Astrocyte of the cerebellum (primary cell): ENCODE data around the gene SOX5.

Source experiments
- DNase-seq: peaks from one replicate; pipeline ENCODE4 v3.0.0-alpha.2; 2011; ENCODE audit warnings: low read depth
- H3K4me3 ChIP-seq: 2 replicates; pipeline ENCODE4 v1.5.1; 2011; ENCODE audit warnings: mild to moderate bottlenecking, low read depth, low read length, moderate library complexity
- in situ Hi-C: cut with HindIII; loops from 2 replicates; pipeline ENCODE4 v1.10.0; 2017; ENCODE audit warnings: low sequenced_read_pairs
- TF ChIP-seq, protein P1 (sequence below): IDR thresholded peaks from 2 replicates; pipeline ENCODE4 v1.5.1; 2012; ENCODE audit warnings: low read length, low read depth, moderate library complexity, mild to moderate bottlenecking; ENCODE audit errors: missing control alignments

The SOX5 gene

DNA sequence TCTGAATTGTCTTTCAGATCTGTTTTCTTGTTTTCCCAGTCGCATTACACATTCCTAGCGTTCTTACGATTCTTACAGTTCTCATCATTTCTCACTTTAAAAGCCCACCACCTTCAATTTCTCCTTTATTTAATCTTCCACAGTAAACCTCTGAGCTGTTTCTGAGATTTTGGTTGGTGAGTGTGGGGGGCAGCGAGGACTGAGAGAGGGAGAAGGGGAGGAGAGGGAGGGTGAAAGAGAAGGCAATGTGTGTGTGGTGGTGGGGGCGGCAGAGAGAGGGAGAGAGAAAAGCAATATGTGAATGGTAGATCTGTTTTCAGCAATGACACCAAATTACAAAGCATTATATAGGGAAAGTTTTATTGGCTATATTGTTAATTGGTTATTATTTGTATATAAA is 282.6 kb downstream of the SOX5 start:
- no peak overlapping the region for H3K4me3 ChIP-seq
- TF ChIP-seq, protein P1, sequence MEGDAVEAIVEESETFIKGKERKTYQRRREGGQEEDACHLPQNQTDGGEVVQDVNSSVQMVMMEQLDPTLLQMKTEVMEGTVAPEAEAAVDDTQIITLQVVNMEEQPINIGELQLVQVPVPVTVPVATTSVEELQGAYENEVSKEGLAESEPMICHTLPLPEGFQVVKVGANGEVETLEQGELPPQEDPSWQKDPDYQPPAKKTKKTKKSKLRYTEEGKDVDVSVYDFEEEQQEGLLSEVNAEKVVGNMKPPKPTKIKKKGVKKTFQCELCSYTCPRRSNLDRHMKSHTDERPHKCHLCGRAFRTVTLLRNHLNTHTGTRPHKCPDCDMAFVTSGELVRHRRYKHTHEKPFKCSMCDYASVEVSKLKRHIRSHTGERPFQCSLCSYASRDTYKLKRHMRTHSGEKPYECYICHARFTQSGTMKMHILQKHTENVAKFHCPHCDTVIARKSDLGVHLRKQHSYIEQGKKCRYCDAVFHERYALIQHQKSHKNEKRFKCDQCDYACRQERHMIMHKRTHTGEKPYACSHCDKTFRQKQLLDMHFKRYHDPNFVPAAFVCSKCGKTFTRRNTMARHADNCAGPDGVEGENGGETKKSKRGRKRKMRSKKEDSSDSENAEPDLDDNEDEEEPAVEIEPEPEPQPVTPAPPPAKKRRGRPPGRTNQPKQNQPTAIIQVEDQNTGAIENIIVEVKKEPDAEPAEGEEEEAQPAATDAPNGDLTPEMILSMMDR: no peak
- in situ Hi-C loops: no loop called here
- DNase-seq: no peak

DNA sequence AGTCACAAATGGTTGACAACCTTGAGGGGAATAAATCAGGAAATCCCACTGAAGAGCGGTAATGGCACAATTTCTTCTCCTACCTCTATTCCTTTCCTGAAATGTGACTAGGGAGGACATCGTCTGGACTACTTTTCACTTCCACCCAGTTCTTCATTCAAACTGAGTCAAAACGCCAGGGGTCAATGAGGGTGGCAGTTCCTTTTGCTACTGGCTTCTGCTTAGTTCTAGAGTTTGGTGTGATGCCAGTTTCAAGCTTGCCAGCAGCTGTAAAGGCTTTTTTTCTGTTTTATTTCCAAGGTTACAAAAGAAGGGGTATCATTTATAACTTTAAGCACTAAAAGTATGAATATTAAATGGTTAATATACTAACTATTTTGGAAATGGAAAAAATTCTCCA is 286.5 kb downstream of the SOX5 start:
- no peak for DNase-seq
- no peak overlapping the region for H3K4me3 ChIP-seq
- in situ Hi-C loops: no loop called here
- TF ChIP-seq, protein P1: no peak

DNA sequence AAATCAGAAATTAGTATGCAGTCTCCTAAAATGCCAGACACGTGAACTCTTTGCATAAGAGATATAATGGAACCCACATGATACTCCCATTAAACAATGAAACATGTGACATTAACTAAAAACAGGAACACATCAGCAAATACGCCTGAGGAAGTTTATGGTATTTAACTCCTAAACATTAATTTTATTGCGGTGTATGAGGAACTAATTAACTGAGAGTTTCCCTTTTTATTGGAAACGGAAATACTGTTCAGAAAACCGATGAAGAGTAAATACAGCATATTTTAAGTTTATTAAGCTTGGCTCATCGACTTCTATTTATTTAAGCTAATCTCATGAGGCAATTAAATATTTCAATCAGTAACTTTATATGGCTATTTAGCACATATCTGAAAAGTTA is 290.3 kb downstream of the SOX5 start:
- TF ChIP-seq, protein P1: no peak
- DNase-seq: no peak
- no peak overlapping the region for H3K4me3 ChIP-seq
- in situ Hi-C loops: no loop called here

DNA sequence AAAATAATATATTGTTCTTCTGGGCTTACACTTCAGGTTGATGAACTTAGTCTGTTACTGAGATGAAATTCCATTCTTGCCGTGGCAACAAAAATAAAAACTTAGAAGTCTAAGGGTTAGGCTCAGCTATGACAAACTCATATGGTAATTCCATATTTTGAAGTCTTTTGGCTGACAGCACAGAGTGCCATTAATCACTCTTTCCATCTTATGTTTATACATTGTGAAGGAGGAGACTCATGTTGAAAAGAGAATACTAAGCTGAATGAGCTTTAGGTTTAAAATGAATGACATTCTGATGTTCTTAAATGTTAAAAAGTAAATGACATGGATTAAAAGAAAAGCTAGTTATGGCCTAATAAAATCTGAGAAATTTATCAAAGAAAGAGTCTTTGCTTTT is 291.9 kb downstream of the SOX5 start:
- DNase-seq: no peak
- in situ Hi-C loops: no loop called here
- H3K4me3 ChIP-seq: no peak overlapping the region
- TF ChIP-seq, protein P1: no peak

DNA sequence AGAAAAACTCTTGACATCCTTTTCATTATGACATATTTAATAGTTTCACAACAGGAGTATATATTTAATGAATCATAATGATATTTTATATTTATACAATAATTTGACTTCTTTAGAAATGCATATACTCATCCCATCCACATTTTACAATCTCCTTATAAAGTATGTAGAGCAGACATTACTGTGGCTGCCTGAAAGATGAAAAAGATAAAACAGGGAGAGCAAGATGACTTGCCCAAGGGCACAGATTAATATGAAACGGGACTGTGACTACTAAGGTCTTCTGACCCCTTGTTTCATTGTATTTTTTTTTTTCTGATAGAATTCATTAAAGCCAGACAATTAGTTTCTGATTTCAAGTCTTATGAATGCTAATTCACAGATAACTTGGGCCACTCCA is 293.6 kb downstream of the SOX5 start:
- no peak for DNase-seq
- H3K4me3 ChIP-seq: no peak overlapping the region
- TF ChIP-seq, protein P1: no peak
- in situ Hi-C loops: no loop called here

DNA sequence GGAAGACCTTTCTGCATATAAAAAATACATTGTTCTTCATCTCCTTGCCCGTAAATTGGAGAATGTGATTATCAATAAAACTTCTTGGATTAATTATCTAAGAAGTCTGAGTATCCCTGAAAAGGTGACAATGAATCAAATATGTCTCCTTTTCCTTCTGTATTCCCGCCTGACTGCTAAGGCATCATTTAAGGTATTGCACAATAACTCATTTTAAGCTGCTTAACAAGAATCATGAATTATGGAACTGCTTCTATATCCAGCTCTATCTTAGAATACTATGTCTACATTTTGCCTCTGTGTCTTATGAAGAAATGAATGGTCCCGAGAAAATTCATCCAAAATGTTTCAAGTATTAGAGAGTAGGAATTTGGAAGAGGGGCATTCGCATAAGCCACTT is 294.4 kb downstream of the SOX5 start:
- TF ChIP-seq, protein P1: no peak
- no peak overlapping the region for H3K4me3 ChIP-seq
- no peak for DNase-seq
- in situ Hi-C loops: no loop called here

DNA sequence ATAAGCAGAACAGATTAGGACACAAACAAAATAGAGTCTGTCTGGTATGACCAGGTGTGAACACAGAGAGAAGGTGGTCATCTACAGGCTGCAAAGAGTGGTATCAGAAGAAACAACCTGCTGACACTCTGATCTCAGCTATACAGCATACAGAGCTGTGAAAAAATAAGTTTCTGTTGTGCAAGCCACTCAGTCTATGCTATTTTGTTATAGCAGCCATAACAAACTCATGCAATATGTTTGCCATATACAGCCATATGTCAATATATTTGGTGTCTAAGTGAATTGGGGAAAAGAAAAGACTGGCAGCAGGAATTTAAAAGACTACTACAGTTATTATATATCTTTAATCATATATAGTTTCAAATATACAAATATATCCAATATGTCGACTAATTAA is 300.9 kb downstream of the SOX5 start:
- DNase-seq: no peak
- in situ Hi-C loops: no loop called here
- no peak overlapping the region for H3K4me3 ChIP-seq
- TF ChIP-seq, protein P1: no peak
